ENCODE measurements around the gene NRXN3. TPM values are rescaled to one million over a fixed set of nuclear protein-coding genes. Genes with fewer than 3 reads are reported as not detected.

The NRXN3 gene
- total and polyA plus RNA-seq, 8 donors = 0.29 to 41.1 (median 9.1) TPM

DNA sequence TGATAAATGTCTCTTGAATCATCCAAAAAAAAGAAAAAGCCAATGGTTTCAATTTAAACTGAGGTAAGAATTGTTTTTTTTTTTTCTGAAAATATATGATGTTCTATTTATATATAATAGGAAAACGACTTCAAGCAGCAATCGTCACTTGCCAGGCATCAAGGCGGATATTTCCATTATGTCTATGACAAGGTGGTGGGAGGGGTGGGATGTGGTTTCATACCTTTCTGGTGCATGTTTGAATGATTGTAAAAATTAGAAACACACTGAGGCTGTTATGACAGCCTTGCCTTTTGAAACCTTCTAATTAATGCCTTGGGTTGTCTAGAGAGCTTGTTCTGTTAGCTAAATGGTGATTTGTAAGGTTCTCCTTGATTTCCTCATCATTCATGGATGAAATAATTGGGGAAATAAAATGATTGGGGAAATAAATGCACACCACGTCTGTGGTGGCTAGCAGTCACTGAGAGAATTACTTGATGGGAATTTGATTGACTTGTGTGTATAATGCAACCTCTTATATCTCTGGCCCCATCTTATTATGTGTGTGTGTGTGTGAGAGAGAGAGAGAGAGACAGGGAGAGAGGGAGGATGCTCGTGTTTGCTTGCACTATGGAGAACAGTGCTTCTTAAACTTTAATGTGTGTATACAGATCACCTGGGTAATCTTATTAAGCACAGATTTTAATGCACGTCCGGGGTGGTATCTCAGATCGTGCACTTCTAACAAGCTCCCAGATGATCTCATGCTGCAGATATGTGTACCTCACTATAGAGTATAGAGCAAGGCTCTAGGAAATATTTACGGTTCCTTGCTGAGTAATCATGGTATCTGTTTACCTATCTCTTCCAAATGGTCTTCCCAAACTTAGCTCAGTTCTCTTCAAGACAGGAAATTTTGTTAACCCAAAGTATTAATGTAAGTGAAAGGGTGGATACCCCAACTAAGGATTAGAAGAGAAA is 1538.5 kb downstream of the NRXN3 start:
- H3K27me3 ChIP-seq = no peaks in the 10 kb centered on the region
- WGBS, 5 donors = 46 to 58% (median 55%) methylated on average over 9 of the region's 9 CpGs

DNA sequence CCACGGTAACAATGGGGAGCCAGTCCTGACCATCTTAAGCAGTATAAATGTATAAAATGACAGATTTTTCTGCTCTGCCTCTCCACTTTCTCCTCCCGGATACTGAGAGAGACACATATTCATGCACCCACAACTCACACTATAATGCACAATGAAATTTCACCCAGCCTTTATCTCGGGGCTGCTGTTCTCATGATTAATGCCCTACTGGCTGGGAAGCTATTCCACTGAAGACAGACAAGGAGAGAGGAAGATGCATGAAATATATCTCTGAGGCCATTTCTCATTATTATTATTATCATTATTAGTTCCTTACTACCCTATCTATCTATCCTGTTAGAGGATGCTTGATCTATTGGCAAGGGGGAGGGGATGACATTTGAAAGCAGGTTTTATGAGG is 1539.4 kb downstream of the NRXN3 start:
- no peaks in the 10 kb centered on the region for H3K9me3 ChIP-seq
- WGBS, 5 donors = 55 to 68% (median 65%) methylated on average over 3 of the region's 3 CpGs
- no peak overlapping the region for H3K4me3 ChIP-seq
- H3K36me3 ChIP-seq = no peaks in the 10 kb centered on the region
- TF ChIP-seq EP300 (IDR thresholded peaks at IDR 0.05) (no peak), POLR2A (IDR thresholded peaks at IDR 0.05) (no peak), POLR2AphosphoS5 (IDR thresholded peaks at IDR 0.05) (no peak)
- TF ChIP-seq, protein P1, sequence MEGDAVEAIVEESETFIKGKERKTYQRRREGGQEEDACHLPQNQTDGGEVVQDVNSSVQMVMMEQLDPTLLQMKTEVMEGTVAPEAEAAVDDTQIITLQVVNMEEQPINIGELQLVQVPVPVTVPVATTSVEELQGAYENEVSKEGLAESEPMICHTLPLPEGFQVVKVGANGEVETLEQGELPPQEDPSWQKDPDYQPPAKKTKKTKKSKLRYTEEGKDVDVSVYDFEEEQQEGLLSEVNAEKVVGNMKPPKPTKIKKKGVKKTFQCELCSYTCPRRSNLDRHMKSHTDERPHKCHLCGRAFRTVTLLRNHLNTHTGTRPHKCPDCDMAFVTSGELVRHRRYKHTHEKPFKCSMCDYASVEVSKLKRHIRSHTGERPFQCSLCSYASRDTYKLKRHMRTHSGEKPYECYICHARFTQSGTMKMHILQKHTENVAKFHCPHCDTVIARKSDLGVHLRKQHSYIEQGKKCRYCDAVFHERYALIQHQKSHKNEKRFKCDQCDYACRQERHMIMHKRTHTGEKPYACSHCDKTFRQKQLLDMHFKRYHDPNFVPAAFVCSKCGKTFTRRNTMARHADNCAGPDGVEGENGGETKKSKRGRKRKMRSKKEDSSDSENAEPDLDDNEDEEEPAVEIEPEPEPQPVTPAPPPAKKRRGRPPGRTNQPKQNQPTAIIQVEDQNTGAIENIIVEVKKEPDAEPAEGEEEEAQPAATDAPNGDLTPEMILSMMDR (IDR thresholded peaks at IDR 0.05) = no peak
- no peak for DNase-seq
- intact Hi-C loops (cut with DNase I; ENCODE audit: low total_unique reads) = no loop called here
- no peak overlapping the region for H3K27ac ChIP-seq
- no peaks in the 10 kb centered on the region for H3K27me3 ChIP-seq
- H3K4me1 ChIP-seq = peaks cover 0 to 6% (median 3%) of the 10 kb centered on the region in 4 donors

More for the DNA sequence above, 1538.5 kb downstream of the NRXN3 start:
- DNase-seq = no peak
- no peak for TF ChIP-seq POLR2A (IDR thresholded peaks at IDR 0.05)
- TF ChIP-seq, protein P1 (IDR thresholded peaks at IDR 0.05) = no peak
- no peak for TF ChIP-seq POLR2AphosphoS5 (IDR thresholded peaks at IDR 0.05)
- no peak for TF ChIP-seq EP300 (IDR thresholded peaks at IDR 0.05)
- Histone ChIP-seq H3K4me3 (no peak overlapping the region), H3K4me1 (peaks cover 0 to 6% (median 3%) of the 10 kb centered on the region in 4 donors), H3K9me3 (no peaks in the 10 kb centered on the region), H3K27ac (no peak overlapping the region), H3K36me3 (no peaks in the 10 kb centered on the region)
- intact Hi-C loops (cut with DNase I; ENCODE audit: low total_unique reads) = no loop called here

DNA sequence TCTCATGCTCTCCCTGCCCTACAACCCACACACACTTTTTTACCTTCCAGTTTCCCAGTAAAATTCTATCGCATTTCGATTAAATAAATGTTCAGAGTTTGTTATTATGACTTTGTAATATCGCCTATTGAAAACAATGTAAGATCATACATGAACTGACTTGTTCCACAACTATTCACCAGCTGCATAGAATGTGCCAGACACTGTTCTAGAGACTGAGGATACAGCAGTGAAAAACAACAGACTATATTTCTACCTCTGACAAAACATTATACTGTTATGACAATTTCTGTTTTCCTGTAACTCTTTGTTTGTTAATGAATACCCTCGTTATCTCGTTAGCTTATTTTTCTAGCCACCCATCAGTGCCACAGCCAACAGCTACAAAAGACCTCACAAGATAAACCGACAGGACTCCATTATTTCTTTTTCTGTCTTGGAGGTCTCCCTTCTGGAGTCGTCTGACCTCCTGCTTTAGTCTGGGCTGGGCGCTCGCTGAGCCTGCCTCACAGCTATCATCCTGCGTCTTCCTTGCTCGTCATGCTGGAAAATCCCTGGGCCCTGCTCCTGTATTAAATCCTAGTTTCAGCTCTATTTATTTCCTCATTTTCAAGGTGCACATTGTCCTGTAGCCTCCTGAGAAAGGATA is 1542.3 kb downstream of the NRXN3 start:
- no peak for DNase-seq
- H3K27me3 ChIP-seq = no peaks in the 10 kb centered on the region
- no peak overlapping the region for H3K4me3 ChIP-seq
- H3K36me3 ChIP-seq = no peaks in the 10 kb centered on the region
- no peaks in the 10 kb centered on the region for H3K4me1 ChIP-seq
- WGBS, 5 donors = 70 to 78% (median 74%) methylated on average over 11 of the region's 11 CpGs
- H3K27ac ChIP-seq = no peak overlapping the region
- no peaks in the 10 kb centered on the region for H3K9me3 ChIP-seq
- TF ChIP-seq POLR2AphosphoS5 (IDR thresholded peaks at IDR 0.05) (no peak), EP300 (IDR thresholded peaks at IDR 0.05) (no peak), POLR2A (IDR thresholded peaks at IDR 0.05) (no peak)
- TF ChIP-seq, protein P1 (IDR thresholded peaks at IDR 0.05) = no peak
- intact Hi-C loops (cut with DNase I; ENCODE audit: low total_unique reads) = no loop called here

DNA sequence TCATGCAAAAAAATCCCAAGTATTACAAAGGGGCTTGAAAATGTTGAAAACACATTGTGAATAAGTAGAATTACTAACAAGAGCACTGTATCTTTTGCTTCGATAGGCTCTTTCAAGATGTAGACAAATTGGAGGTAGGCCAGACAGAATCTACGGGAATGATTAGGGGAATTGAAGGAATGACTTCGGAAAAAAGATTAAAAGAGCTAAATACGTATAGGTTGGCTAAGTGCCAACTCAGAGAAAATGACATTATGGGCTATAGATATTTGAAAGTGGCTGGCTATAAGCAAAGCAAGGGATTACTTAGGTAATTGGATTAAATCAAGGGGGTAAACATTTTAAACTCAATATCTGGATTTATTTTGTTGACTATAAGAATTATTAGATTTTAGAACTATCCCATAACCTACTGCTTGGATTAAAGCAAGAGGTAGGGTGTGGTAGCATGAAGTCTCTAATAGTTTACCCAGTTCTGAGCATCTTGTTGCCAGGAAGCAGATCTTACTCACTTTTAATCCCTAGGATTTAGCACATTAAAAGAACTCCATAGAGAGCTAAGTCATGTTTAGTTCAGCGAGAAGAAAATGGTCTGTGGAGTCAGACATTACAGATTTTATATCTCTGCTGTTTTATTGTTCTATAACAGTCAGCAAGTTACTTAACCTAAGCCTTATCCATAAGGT is 1551.4 kb downstream of the NRXN3 start:
- no peak for TF ChIP-seq EP300 (IDR thresholded peaks at IDR 0.05)
- TF ChIP-seq POLR2AphosphoS5 (IDR thresholded peaks at IDR 0.05) = no peak
- TF ChIP-seq, protein P1 (IDR thresholded peaks at IDR 0.05) = no peak
- no peak for TF ChIP-seq POLR2A (IDR thresholded peaks at IDR 0.05)
- intact Hi-C loops (cut with DNase I; ENCODE audit: low total_unique reads) = no loop called here

More for the DNA sequence above, 1551.4 kb downstream of the NRXN3 start:
- 49 to 65% (median 52%) methylated on average over 5 of the region's 5 CpGs for WGBS, 5 donors
- Histone ChIP-seq H3K27ac (no peak overlapping the region), H3K4me3 (no peak overlapping the region), H3K36me3 (no peaks in the 10 kb centered on the region), H3K27me3 (no peaks in the 10 kb centered on the region), H3K4me1 (peaks cover 0 to 7% (median 0%) of the 10 kb centered on the region in 4 donors), H3K9me3 (no peaks in the 10 kb centered on the region)
- no peak for DNase-seq

Measured in stomach (tissue), 9 donors.